ENCODE results near the gene PLVAP.
"Not testable (repeated sequence)": the region's sequence is repeated elsewhere in the genome, so short reads cannot be mapped to it uniquely, and the experiment has no call there.

PLVAP gene

GRCh38 chr19:17385878-17386611 is 8.9 kb upstream of the PLVAP start:
- TF ChIP-seq MAX (IDR thresholded peaks at IDR 0.05; ENCODE audit: low read depth, low read length) (peak; percentile 40; the same call in 1 of the 2 replicates), POLR2A (IDR thresholded peaks at IDR 0.05; ENCODE audit: extremely low read depth, insufficient read length) (no peak), CTCF (IDR thresholded peaks at IDR 0.05; ENCODE audit: low read depth, low read length) (peak; percentile 93), MYC (IDR thresholded peaks at IDR 0.05; ENCODE audit: low read depth, low read length) (0 out of 2 replicates have a peak, but pooled peaks have one; percentile 9)
- DNase-seq (ENCODE audit: low read depth): peak; percentile 68
- H3K4me3 ChIP-seq (ENCODE audit: low read depth, low read length): no peak overlapping the region

GRCh38 chr19:17380426-17381138 is 3.4 kb upstream of the PLVAP start:
- TF ChIP-seq POLR2A (IDR thresholded peaks at IDR 0.05; ENCODE audit: extremely low read depth, insufficient read length): no peak
- no peak for TF ChIP-seq MYC (IDR thresholded peaks at IDR 0.05; ENCODE audit: low read depth, low read length)
- TF ChIP-seq CTCF (IDR thresholded peaks at IDR 0.05; ENCODE audit: low read depth, low read length): no peak
- DNase-seq (ENCODE audit: low read depth): no peak
- no peak overlapping the region for H3K4me3 ChIP-seq (ENCODE audit: low read depth, low read length)

GRCh38 chr19:17379221-17379631 is 2.1 kb upstream of the PLVAP start:
- no peak for DNase-seq (ENCODE audit: low read depth)
- no peak overlapping the region for H3K4me3 ChIP-seq (ENCODE audit: low read depth, low read length)
- TF ChIP-seq CTCF (IDR thresholded peaks at IDR 0.05; ENCODE audit: low read depth, low read length) (no peak), POLR2A (IDR thresholded peaks at IDR 0.05; ENCODE audit: extremely low read depth, insufficient read length) (no peak), MYC (IDR thresholded peaks at IDR 0.05; ENCODE audit: low read depth, low read length) (no peak), MAX (IDR thresholded peaks at IDR 0.05; ENCODE audit: low read depth, low read length) (no peak)

GRCh38 chr19:17378271-17378670 is 1.1 kb upstream of the PLVAP start:
- H3K4me3 ChIP-seq (ENCODE audit: low read depth, low read length): no peak overlapping the region
- DNase-seq (ENCODE audit: low read depth): no peak
- TF ChIP-seq MYC (IDR thresholded peaks at IDR 0.05; ENCODE audit: low read depth, low read length) (no peak), MAX (IDR thresholded peaks at IDR 0.05; ENCODE audit: low read depth, low read length) (no peak)

GRCh38 chr19:17370026-17370587 is 7.0 kb downstream of the PLVAP start:
- TF ChIP-seq MAX (IDR thresholded peaks at IDR 0.05; ENCODE audit: low read depth, low read length): peak; percentile 92
- peak; percentile 57; the same call in 1 of the 2 replicates for TF ChIP-seq MYC (IDR thresholded peaks at IDR 0.05; ENCODE audit: low read depth, low read length)
- no peak for TF ChIP-seq CTCF (IDR thresholded peaks at IDR 0.05; ENCODE audit: low read depth, low read length)
- H3K4me3 ChIP-seq (ENCODE audit: low read depth, low read length): no peak overlapping the region
- DNase-seq (ENCODE audit: low read depth): peak; percentile 78

- TF ChIP-seq CTCF (IDR thresholded peaks at IDR 0.05; ENCODE audit: low read depth, low read length) (no peak), MAX (IDR thresholded peaks at IDR 0.05; ENCODE audit: low read depth, low read length) (no peak), POLR2A (IDR thresholded peaks at IDR 0.05; ENCODE audit: extremely low read depth, insufficient read length) (no peak), MYC (IDR thresholded peaks at IDR 0.05; ENCODE audit: low read depth, low read length) (no peak)
- no peak overlapping the region for H3K4me3 ChIP-seq (ENCODE audit: low read depth, low read length)
- no peak for DNase-seq (ENCODE audit: low read depth)
Measured at GRCh38 chr19:17365361-17365760, 11.8 kb downstream of the PLVAP start.

- DNase-seq (ENCODE audit: low read depth); H3K4me3 ChIP-seq (ENCODE audit: low read depth, low read length): not testable (repeated sequence)
Measured at GRCh38 chr19:17363852-17364605, 13.1 kb downstream of the PLVAP start.
